Esophagus muscularis mucosa (tissue), 4 donors: ENCODE data around the gene CPED1. TPM values are rescaled to one million over a fixed set of nuclear protein-coding genes. Genes with fewer than 3 reads are reported as not detected.
"Not testable (repeated sequence)": the region's sequence is repeated elsewhere in the genome, so short reads cannot be mapped to it uniquely, and the experiment has no call there.

ENCODE experiments used
- DNase-seq: peaks from one replicate; pipeline ENCODE4 v3.0.0-alpha.2; 2017; ENCODE audit errors: extremely low spot score
- H3K27ac ChIP-seq, 4 donors: fragments of 200-600 bp; sonication (generic); replicated peaks in 1 of 4; 1 replicate in 3 of 4; 2 replicates in 1 of 4; pipeline ENCODE4 v1.5.1; 2016 to 2019; ENCODE audit warnings: mild to moderate bottlenecking in 1 of 4
- H3K27me3 ChIP-seq, 4 donors: fragments of 200-600 bp; sonication (generic); one replicate each; pipeline versions ENCODE4 v1.5.1 to v1.6.0; 2016 to 2019
- H3K36me3 ChIP-seq, 4 donors: fragments of 200-600 bp; sonication (generic); one replicate each; pipeline ENCODE4 v1.5.1; 2016 to 2019
- H3K4me1 ChIP-seq, 4 donors: fragments of 200-600 bp; sonication (generic); one replicate each; pipeline ENCODE4 v1.5.1; 2016 to 2019
- H3K4me3 ChIP-seq, 4 donors: fragments of 200-600 bp; sonication (generic); 1 replicate in 2 of 4; 2 replicates in 2 of 4; pipeline ENCODE4 v1.5.1; 2016 to 2019; ENCODE audit warnings: mild to moderate bottlenecking in 4 of 4, moderate library complexity in 1 of 4
- H3K9me3 ChIP-seq, 4 donors: fragments of 200-600 bp; sonication (generic); 1 replicate in 3 of 4; 2 replicates in 1 of 4; pipeline ENCODE4 v1.5.1; 2016 to 2019
- CTCF ChIP-seq, 3 experiments: fragments of 200-600 bp in 2 of 3; fragments of 450-650 bp in 1 of 3; sonication (generic) in 2 of 3; IDR thresholded peaks; one replicate each; pipeline ENCODE4 v1.5.1; 2017 to 2019; ENCODE audit warnings: antibody characterized with exemption in 3 of 3, mild to moderate bottlenecking in 2 of 3, moderate library complexity in 1 of 3
- EP300 ChIP-seq: sonication (generic); formaldehyde crosslinking; IDR thresholded peaks from one replicate; pipeline ENCODE4 v1.6.1; 2017; ENCODE audit warnings: antibody characterized with exemption
- POLR2A ChIP-seq: fragments of 450-650 bp; IDR thresholded peaks from one replicate; pipeline ENCODE4 v1.6.1; 2017; ENCODE audit warnings: antibody characterized with exemption, moderate library complexity, mild to moderate bottlenecking, low read depth
- POLR2AphosphoS5 ChIP-seq, 2 donors: sonication (generic); formaldehyde crosslinking; IDR thresholded peaks; one replicate each; pipeline ENCODE4 v1.6.1; 2017; ENCODE audit warnings: antibody characterized with exemption in 2 of 2
- WGBS: methylation state at CpG from one replicate; pipeline ENCODE4 v1.1.5; 2018; 5-methylcytosine and 5-hydroxymethylcytosine counted together
- intact Hi-C: fragments of 100-400 bp; cut with DNase I; formaldehyde crosslinking; loops from one replicate; pipeline ENCODE4 v1.15.1; 2023
- total RNA-seq, 4 donors: library from RNA; depleted of rRNA; stranded (reverse); fragments of >200 nt; gene quantifications; one replicate each; pipeline versions ENCODE4 v1.1.0 to v1.2.1, GENCODE V29; 2016

Gene CPED1
- total RNA-seq, 4 donors from 2014 or later = 28.1 to 81.8 (median 32.0) TPM

GRCh38 chr7:121109145-121109544, 120.6 kb downstream of the CPED1 start:
- Histone ChIP-seq H3K27ac (no peak overlapping the region), H3K27me3 (no peaks in the 10 kb centered on the region), H3K4me1 (peaks cover 0 to 6% (median 4%) of the 10 kb centered on the region in 4 donors), H3K36me3 (no peaks in the 10 kb centered on the region), H3K9me3 (no peaks in the 10 kb centered on the region), H3K4me3 (no peak overlapping the region)
- DNase-seq = no peak
- TF ChIP-seq CTCF (IDR thresholded peaks at IDR 0.05) (no peak), POLR2A (no peak), EP300 (no peak), POLR2AphosphoS5 (IDR thresholded peaks at IDR 0.05) (no peak)
- intact Hi-C loops = loop anchor here (2.0 to 5.0 kb wide), 2 partner anchors 122 to 302 kb away; no protein-coding TSS in a partner anchor
- WGBS = 76% methylated on average over 6 of the region's 6 CpGs

- intact Hi-C loops = no loop called here
Observed at GRCh38 chr7:121113288-121113687, 124.8 kb downstream of the CPED1 start.

GRCh38 chr7:121116396-121116795, 127.9 kb downstream of the CPED1 start:
- TF ChIP-seq CTCF (IDR thresholded peaks at IDR 0.05) (no peak), POLR2A (no peak), EP300 (no peak), POLR2AphosphoS5 (IDR thresholded peaks at IDR 0.05) (no peak)
- intact Hi-C loops = no loop called here
- peaks cover 0 to 6% (median 0%) of the 10 kb centered on the region in 4 donors for H3K4me1 ChIP-seq
- no peak overlapping the region for H3K27ac ChIP-seq
- no peaks in the 10 kb centered on the region for H3K36me3 ChIP-seq
- DNase-seq = no peak
- no peaks in the 10 kb centered on the region for H3K9me3 ChIP-seq
- WGBS = 100% methylated on average over 1 of the region's 1 CpG
- H3K4me3 ChIP-seq = no peak overlapping the region
- H3K27me3 ChIP-seq = no peaks in the 10 kb centered on the region

More at GRCh38 chr7:121113288-121113687, 124.8 kb downstream of the CPED1 start:
- H3K27ac ChIP-seq = no peak overlapping the region
- no peaks in the 10 kb centered on the region for H3K36me3 ChIP-seq
- peaks cover 0 to 6% (median 0%) of the 10 kb centered on the region in 4 donors for H3K4me1 ChIP-seq
- H3K4me3 ChIP-seq = no peak overlapping the region
- no peak for DNase-seq
- TF ChIP-seq POLR2AphosphoS5 (IDR thresholded peaks at IDR 0.05) (no peak), POLR2A (no peak), EP300 (no peak), CTCF (IDR thresholded peaks at IDR 0.05) (no peak)
- no peaks in the 10 kb centered on the region for H3K27me3 ChIP-seq
- H3K9me3 ChIP-seq = no peaks in the 10 kb centered on the region

- whole genome bisulfite sequencing = 96% methylated on average over 9 of the region's 9 CpGs
- TF ChIP-seq CTCF (IDR thresholded peaks at IDR 0.05) = no peak
- no peak for TF ChIP-seq POLR2A
- TF ChIP-seq POLR2AphosphoS5 (IDR thresholded peaks at IDR 0.05) = no peak
- no peak for TF ChIP-seq EP300
- H3K4me1 ChIP-seq = no peaks in the 10 kb centered on the region
- no peaks in the 10 kb centered on the region for H3K36me3 ChIP-seq
- no peak for DNase-seq
- H3K27me3 ChIP-seq = no peaks in the 10 kb centered on the region
- H3K9me3 ChIP-seq = no peaks in the 10 kb centered on the region
- intact Hi-C loops = no loop called here
- no peak overlapping the region for H3K27ac ChIP-seq
- no peak overlapping the region for H3K4me3 ChIP-seq
Observed at GRCh38 chr7:121119047-121119446, 130.5 kb downstream of the CPED1 start.

GRCh38 chr7:121123032-121123431, 134.5 kb downstream of the CPED1 start:
- 68% methylated on average over 2 of the region's 2 CpGs for WGBS

GRCh38 chr7:121125454-121125853, 136.9 kb downstream of the CPED1 start:
- DNase-seq, H3K9me3 ChIP-seq, H3K27ac ChIP-seq, H3K4me1 ChIP-seq, H3K27me3 ChIP-seq, intact Hi-C loops, H3K4me3 ChIP-seq: not testable (repeated sequence)
- H3K36me3 ChIP-seq = peaks cover 0 to 29% (median 6%) of the 10 kb centered on the region in 4 donors
- WGBS = 89% methylated on average over 1 of the region's 1 CpG

More at GRCh38 chr7:121123032-121123431, 134.5 kb downstream of the CPED1 start:
- intact Hi-C loops = no loop called here
- no peaks in the 10 kb centered on the region for H3K9me3 ChIP-seq
- no peak for DNase-seq
- no peak overlapping the region for H3K4me3 ChIP-seq
- no peaks in the 10 kb centered on the region for H3K27me3 ChIP-seq
- TF ChIP-seq POLR2AphosphoS5 (IDR thresholded peaks at IDR 0.05) (no peak), POLR2A (no peak), EP300 (no peak), CTCF (IDR thresholded peaks at IDR 0.05) (no peak)
- H3K4me1 ChIP-seq = no peaks in the 10 kb centered on the region
- no peak overlapping the region for H3K27ac ChIP-seq
- peaks cover 0 to 19% (median 4%) of the 10 kb centered on the region in 4 donors for H3K36me3 ChIP-seq
